Spleen (tissue), 7 donors: ENCODE results near the gene ADAMTSL1.

Experiments used
- CTCF ChIP-seq, 11 experiments: fragments of 200-600 bp in 7 of 11; fragments of 450-650 bp in 4 of 11; sonication (generic) in 4 of 11; IDR thresholded peaks in 8 of 11; conservative IDR thresholded peaks in 3 of 11; 1 replicate in 7 of 11; 2 replicates in 4 of 11; pipeline versions ENCODE4 v1.4.0 to v1.8.0; 2016 to 2021; ENCODE audit warnings: antibody characterized with exemption in 11 of 11, inconsistent platforms in 4 of 11, mild to moderate bottlenecking in 1 of 11
- POLR2A ChIP-seq, 3 donors: fragments of 450-650 bp; IDR thresholded peaks; one replicate each; pipeline ENCODE4 v1.5.1; 2017; ENCODE audit warnings: antibody characterized with exemption in 3 of 3, mild to moderate bottlenecking in 1 of 3
- POLR2AphosphoS5 ChIP-seq, 3 donors: sonication (generic); formaldehyde crosslinking; IDR thresholded peaks; one replicate each; pipeline ENCODE4 v1.5.1; 2017; ENCODE audit warnings: antibody characterized with exemption in 3 of 3
- donor health status: DM: no; HTN: no; CAD: no; lungs with moderate emphysema.
- donor health status: DM: no; HTN: no; CAD: no.
- donor health status: DM: no; HTN: no; CAD: no.

DNA sequence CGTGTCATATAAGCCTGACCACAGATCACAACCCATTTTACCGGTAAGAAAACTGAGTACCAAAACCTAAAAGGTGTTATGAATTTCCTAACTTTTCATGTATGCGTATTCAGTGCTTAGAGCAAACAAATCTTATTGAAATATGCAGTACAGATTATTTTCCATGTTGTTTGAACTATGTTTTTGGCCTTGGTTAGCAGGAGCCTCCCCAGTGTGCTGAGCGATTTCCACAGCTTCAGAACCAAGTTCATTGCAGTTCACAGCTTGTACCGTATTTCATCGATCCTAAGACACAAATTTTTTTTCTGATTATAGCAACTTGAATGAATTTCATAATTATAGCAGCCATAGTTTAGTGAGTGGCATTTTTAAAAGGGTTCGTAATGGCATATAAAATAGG lies 13.7 kb downstream of the ADAMTSL1 start:
- no peak for TF ChIP-seq CTCF (IDR thresholded peaks at IDR 0.05 in 8 of 11, conservative IDR thresholded peaks at IDR 0.05 in 3 of 11)
- TF ChIP-seq POLR2A (IDR thresholded peaks at IDR 0.05) = no peak
- no peak for TF ChIP-seq POLR2AphosphoS5 (IDR thresholded peaks at IDR 0.05)
